Dermis microvascular lymphatic vessel endothelial cell (primary cell): ENCODE measurements around the gene WDR86. TPM values are rescaled to one million over a fixed set of nuclear protein-coding genes. Genes with fewer than 3 reads are reported as not detected.
A peak's percentile ranks its signal among the peaks of the same experiment; 100 is the strongest.

ENCODE experiments used
- DNase-seq, 2 donors: peaks; one replicate each; pipeline versions ENCODE4 v3.0.0 to v3.0.0-alpha.2; 2010; ENCODE audit warnings: low read depth in 2 of 2
- total RNA-seq: library from RNA; depleted of rRNA; stranded (reverse); fragments of >200 nt; gene quantifications from 2 replicates; pipeline ENCODE4 v1.2.1, GENCODE V29; 2014

The WDR86 gene
- total RNA-seq, 1 donor from 2014 or later, result not detected

GRCh38 chr7:151380199-151381097 is 29.4 kb downstream of the WDR86 start:
- DNase-seq, result no peak

- DNase-seq, result no peak
Measured at GRCh38 chr7:151379534-151380198, 30.2 kb downstream of the WDR86 start.

GRCh38 chr7:151379193-151379520 is 30.7 kb downstream of the WDR86 start:
- no peak for DNase-seq

- no peak for DNase-seq
Measured at GRCh38 chr7:151378496-151379192, 31.2 kb downstream of the WDR86 start.

- DNase-seq, result no peak
Measured at GRCh38 chr7:151378011-151378410, 31.8 kb downstream of the WDR86 start.

- DNase-seq, result no peak
Measured at GRCh38 chr7:151377406-151377805, 32.4 kb downstream of the WDR86 start.

- DNase-seq, result no peak
Measured at GRCh38 chr7:151376218-151376902, 33.5 kb downstream of the WDR86 start.

- no peak for DNase-seq
Measured at GRCh38 chr7:151375530-151376217, 34.2 kb downstream of the WDR86 start.

- no peak for DNase-seq
Measured at GRCh38 chr7:151374726-151375125, 35.1 kb downstream of the WDR86 start.

- DNase-seq, result no peak
Measured at GRCh38 chr7:151374139-151374538, 35.7 kb downstream of the WDR86 start.

- no peak for DNase-seq
Measured at GRCh38 chr7:151373599-151373998, 36.2 kb downstream of the WDR86 start.

- no peak for DNase-seq
Measured at GRCh38 chr7:151372612-151373265, 37.1 kb downstream of the WDR86 start.

- DNase-seq, result no peak
Measured at GRCh38 chr7:151371266-151371665, 38.6 kb downstream of the WDR86 start.

GRCh38 chr7:151368136-151368571 is 41.7 kb downstream of the WDR86 start:
- DNase-seq, result peak; percentile 37 to 73

GRCh38 chr7:151367284-151367683 is 42.6 kb downstream of the WDR86 start:
- no peak for DNase-seq

GRCh38 chr7:151366880-151367222 is 43.0 kb downstream of the WDR86 start:
- no peak for DNase-seq

- DNase-seq, result no peak
Measured at GRCh38 chr7:151366166-151366879, 43.5 kb downstream of the WDR86 start.

- no peak for DNase-seq
Measured at GRCh38 chr7:151363182-151363581, 46.7 kb downstream of the WDR86 start.

- DNase-seq, result no peak
Measured at GRCh38 chr7:151361193-151361959, 48.5 kb downstream of the WDR86 start.
